ENCODE measurements around the gene ZNF77.

DNA sequence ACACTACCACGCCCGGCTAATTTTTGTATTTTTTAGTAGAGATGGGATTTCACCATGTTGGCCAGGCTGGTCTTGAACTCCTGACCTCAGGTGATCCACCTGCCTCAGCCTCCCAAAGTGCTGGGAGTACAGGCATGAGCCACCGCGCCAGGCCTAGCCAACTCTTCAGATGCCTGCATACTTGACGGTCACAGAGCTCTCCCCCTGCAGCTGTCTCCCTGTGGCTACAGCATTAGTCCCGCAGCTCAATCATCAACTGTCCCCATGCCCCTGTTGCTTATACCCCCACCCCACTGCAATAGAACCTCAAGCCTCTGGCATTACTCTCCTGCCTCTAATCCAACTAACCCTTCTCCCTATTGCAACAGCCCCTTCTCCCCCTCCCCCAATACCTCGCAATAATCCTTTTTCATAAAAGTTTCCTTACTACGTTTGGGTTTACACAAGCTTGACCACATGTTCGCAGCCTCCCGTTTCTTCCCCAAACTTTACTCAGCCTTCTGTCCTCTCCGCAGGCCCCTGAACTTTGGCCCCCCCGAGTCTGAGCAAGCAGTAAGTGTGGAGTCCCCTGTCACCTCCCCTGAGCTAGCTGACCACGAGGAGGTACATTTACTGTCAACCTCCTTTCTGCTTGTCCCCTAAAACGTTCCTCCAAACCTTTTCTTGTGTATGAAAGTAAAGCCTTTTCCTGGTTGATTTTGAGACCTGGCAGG is 1.7 kb downstream of the ZNF77 start:
- TF ChIP-seq SIN3A (IDR thresholded peaks at IDR 0.05; ENCODE audit: borderline replicate concordance, insufficient read depth, low read length) (no peak), POLR2AphosphoS5 (IDR thresholded peaks at IDR 0.05; ENCODE audit: low read depth, low read length) (no peak), TAF1 (IDR thresholded peaks at IDR 0.05; ENCODE audit: borderline replicate concordance, insufficient read depth, low read length) (no peak)

Measured in PFSK-1 (cell line).